Fibroblast of peridontal ligament (primary cell): ENCODE results near the gene CNMD.

Experiments used
- DNase-seq: peaks from one replicate; pipeline ENCODE4 v3.0.0-alpha.2; 2010; ENCODE audit errors: extremely low read depth

CNMD gene

GRCh38 chr13:52739468-52740071 is at the start of gene CNMD:
Gene CNMD (minus strand): TSS chr13:52739820. CDS start chr13:52739701, 119 bp downstream.
- no peak for DNase-seq

- no peak for DNase-seq
Measured at GRCh38 chr13:52788011-52788410, 48.4 kb upstream of the CNMD start.

- no peak for DNase-seq
Measured at GRCh38 chr13:52787235-52787634, 47.6 kb upstream of the CNMD start.

GRCh38 chr13:52786766-52787165 is 47.1 kb upstream of the CNMD start:
- no peak for DNase-seq

- no peak for DNase-seq
Measured at GRCh38 chr13:52785739-52786138, 46.1 kb upstream of the CNMD start.

- DNase-seq: no peak
Measured at GRCh38 chr13:52784591-52785340, 45.1 kb upstream of the CNMD start.

- no peak for DNase-seq
Measured at GRCh38 chr13:52783943-52784342, 44.3 kb upstream of the CNMD start.

GRCh38 chr13:52782471-52783448 is 43.1 kb upstream of the CNMD start:
- no peak for DNase-seq

- DNase-seq: no peak
Measured at GRCh38 chr13:52780611-52781010, 41.0 kb upstream of the CNMD start.

- no peak for DNase-seq
Measured at GRCh38 chr13:52780092-52780491, 40.5 kb upstream of the CNMD start.

GRCh38 chr13:52779103-52779502 is 39.5 kb upstream of the CNMD start:
- no peak for DNase-seq

- no peak for DNase-seq
Measured at GRCh38 chr13:52776726-52777125, 37.1 kb upstream of the CNMD start.

- no peak for DNase-seq
Measured at GRCh38 chr13:52775511-52775910, 35.9 kb upstream of the CNMD start.

- DNase-seq: no peak
Measured at GRCh38 chr13:52767949-52768516, 28.4 kb upstream of the CNMD start.

- no peak for DNase-seq
Measured at GRCh38 chr13:52765611-52766390, 26.2 kb upstream of the CNMD start.

- DNase-seq: no peak
Measured at GRCh38 chr13:52760077-52760476, 20.5 kb upstream of the CNMD start.

- DNase-seq: no peak
Measured at GRCh38 chr13:52758114-52758513, 18.5 kb upstream of the CNMD start.

GRCh38 chr13:52751196-52751595 is 11.6 kb upstream of the CNMD start:
- no peak for DNase-seq

- DNase-seq: no peak
Measured at GRCh38 chr13:52750713-52751112, 11.1 kb upstream of the CNMD start.

- DNase-seq: no peak
Measured at GRCh38 chr13:52749419-52749818, 9.8 kb upstream of the CNMD start.

- DNase-seq: no peak
Measured at GRCh38 chr13:52746141-52746540, 6.5 kb upstream of the CNMD start.
